Cardiac muscle cell (in vitro differentiated cells and primary cell): ENCODE results near the gene NHSL2. TPM values are rescaled to one million over a fixed set of nuclear protein-coding genes. Genes with fewer than 3 reads are reported as not detected.
A peak's percentile ranks its signal among the peaks of the same experiment; 100 is the strongest.

Experiments used
- DNase-seq, 2 donors: peaks; one replicate each; pipeline versions ENCODE4 v3.0.0 to v3.0.0-alpha.2; 2010 to 2017; ENCODE audit warnings: low read depth in 1 of 2, low spot score in 1 of 2
- H3K27ac ChIP-seq: fragments of 200-600 bp; sonication (generic); 2 replicates; pipeline ENCODE4 v1.5.1; 2016
- H3K27me3 ChIP-seq: fragments of 200-600 bp; sonication (generic); 2 replicates; pipeline ENCODE4 v1.6.0; 2016; ENCODE audit warnings: control low read depth
- H3K36me3 ChIP-seq: fragments of 200-600 bp; sonication (generic); 2 replicates; pipeline ENCODE4 v1.5.1; 2016; ENCODE audit warnings: control low read depth
- H3K4me1 ChIP-seq: fragments of 200-600 bp; sonication (generic); 2 replicates; pipeline ENCODE4 v1.8.1; 2017; ENCODE audit warnings: low read depth, mild to moderate bottlenecking, mixed run types
- H3K4me3 ChIP-seq: fragments of 200-600 bp; sonication (generic); 2 replicates; pipeline ENCODE4 v1.5.1; 2016; ENCODE audit warnings: mild to moderate bottlenecking
- H3K9me3 ChIP-seq: fragments of 200-600 bp; sonication (generic); 2 replicates; pipeline ENCODE4 v1.5.1; 2017; ENCODE audit warnings: low read depth, mild to moderate bottlenecking, control low read depth
- CTCF ChIP-seq: IDR thresholded peaks from 2 replicates; pipeline ENCODE4 v1.5.1; 2012; ENCODE audit warnings: low read depth, mild to moderate bottlenecking, low read length
- polyA plus RNA-seq: library from polyadenylated mRNA; unstranded; fragments of >200 nt; fragmentation: Nextera tagmentation; extraction: Ambion mirVana; gene quantifications from 2 replicates; pipeline ENCODE4 v1.2.1, GENCODE V29; 2016
- total RNA-seq: library from RNA; depleted of rRNA; stranded (reverse); fragments of >200 nt; gene quantifications from 2 replicates; pipeline ENCODE4 v1.2.3, GENCODE V29; 2016

The NHSL2 gene
- total and polyA plus RNA-seq, 2 experiments from 2014 or later: 6.6 to 7.9 TPM

GRCh38 chrX:72182924-72183323, 272.3 kb downstream of the NHSL2 start:
- no peaks in the 10 kb centered on the region for H3K4me1 ChIP-seq
- TF ChIP-seq CTCF: no peak
- H3K36me3 ChIP-seq: no peaks in the 10 kb centered on the region
- no peaks in the 10 kb centered on the region for H3K9me3 ChIP-seq
- H3K27me3 ChIP-seq: no peaks in the 10 kb centered on the region
- H3K27ac ChIP-seq: no peak overlapping the region
- DNase-seq: no peak
- H3K4me3 ChIP-seq: no peak overlapping the region

DNA sequence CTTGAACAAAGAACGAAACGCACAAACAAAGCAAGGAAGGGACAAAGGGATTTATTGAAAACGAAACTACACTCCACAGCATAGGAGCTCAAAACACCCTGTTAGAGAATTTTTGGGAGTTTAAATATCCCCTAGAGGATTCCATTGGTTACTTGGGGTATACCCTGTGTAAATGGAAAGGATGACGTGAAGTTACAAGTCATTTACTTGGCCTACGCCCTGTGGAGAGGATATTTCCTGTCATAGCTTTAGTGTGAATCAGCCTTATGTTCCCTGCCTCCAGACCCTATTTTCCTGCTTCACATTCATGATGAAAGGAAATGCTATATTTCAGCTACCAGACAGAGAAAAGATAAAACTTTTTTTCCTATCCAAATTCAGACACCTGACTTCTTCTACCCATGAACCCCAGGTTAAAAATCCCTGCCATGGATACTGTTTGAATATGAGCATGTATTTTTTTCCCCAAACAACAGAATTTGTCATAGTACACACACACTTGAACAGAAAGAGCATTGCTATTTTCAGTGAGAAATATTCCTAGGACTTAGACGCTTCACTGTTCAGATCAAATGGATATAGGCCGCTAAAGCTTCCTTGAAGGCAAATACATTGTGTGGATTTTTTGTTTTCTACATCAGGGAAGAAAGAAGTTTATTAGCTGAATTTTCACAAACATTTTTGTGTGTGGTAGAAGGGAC, 291.3 kb downstream of the NHSL2 start:
- no peak for TF ChIP-seq CTCF
- H3K36me3 ChIP-seq: peaks cover 9% of the 10 kb centered on the region
- H3K27me3 ChIP-seq: no peaks in the 10 kb centered on the region
- H3K27ac ChIP-seq: no peak overlapping the region
- no peaks in the 10 kb centered on the region for H3K4me1 ChIP-seq
- H3K4me3 ChIP-seq: no peak overlapping the region
- peak in 1 of 2 donors; percentile 68 for DNase-seq
- no peaks in the 10 kb centered on the region for H3K9me3 ChIP-seq

Other genes starting within 250 kb of the NHSL2 start
- not detected in 2 replicates for gene CXorf49, start 192.6 kb upstream of the NHSL2 start, total RNA-seq
- not detected in 2 replicates for gene CXorf49, start 192.6 kb upstream of the NHSL2 start, polyA plus RNA-seq
- gene CXorf49B, start 147.5 kb upstream of the NHSL2 start, total RNA-seq: not detected in 2 replicates
- gene CXorf49B, start 147.5 kb upstream of the NHSL2 start, polyA plus RNA-seq: not detected in 2 replicates
- gene RTL5, start 221.1 kb downstream of the NHSL2 start, total RNA-seq: 9.0 and 11.6 TPM in 2 replicates
- gene RTL5, start 221.1 kb downstream of the NHSL2 start, polyA plus RNA-seq: 8.3 and 10.4 TPM in 2 replicates